Adrenal gland (tissue), 5 donors: ENCODE data around the gene DTX4.

Experiments used
- POLR2A ChIP-seq, 2 donors: fragments of 450-650 bp; IDR thresholded peaks; one replicate each; pipeline ENCODE4 v1.6.1; 2017; ENCODE audit warnings: antibody characterized with exemption in 2 of 2, mild to moderate bottlenecking in 2 of 2, moderate library complexity in 1 of 2
- TF ChIP-seq, protein P1 (sequence below), 6 experiments: fragments of 450-650 bp in 4 of 6; fragments of 200-600 bp in 2 of 6; sonication (generic) in 1 of 6; IDR thresholded peaks; 1 replicate in 5 of 6; 2 replicates in 1 of 6; pipeline versions ENCODE4 v1.5.1 to v1.8.0; 2016 to 2021; ENCODE audit warnings: antibody characterized with exemption in 6 of 6, mild to moderate bottlenecking in 2 of 6, moderate library complexity in 1 of 6
- donor health status: DM: no; HTN: no; CAD: no.

DNA sequence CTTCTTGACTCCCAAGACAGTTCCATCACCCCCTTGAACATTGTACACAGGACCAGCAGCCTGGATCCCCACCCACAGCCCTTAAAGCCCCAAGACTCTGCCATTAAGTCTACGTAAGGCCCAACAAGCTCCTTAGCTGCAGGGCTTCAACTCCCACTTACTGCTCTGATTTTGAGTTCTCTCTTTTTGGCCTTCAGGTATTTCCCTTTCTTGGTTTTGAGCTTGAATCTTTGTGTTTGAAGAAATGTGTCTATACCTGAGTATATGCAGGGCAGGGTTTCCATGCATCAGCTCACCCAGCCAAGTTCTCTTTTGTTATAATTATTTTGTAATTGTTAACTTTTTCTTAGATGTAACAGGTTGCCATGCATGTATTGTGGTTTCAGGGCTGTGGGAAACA is 51.2 kb downstream of the DTX4 start:
- TF ChIP-seq, protein P1, sequence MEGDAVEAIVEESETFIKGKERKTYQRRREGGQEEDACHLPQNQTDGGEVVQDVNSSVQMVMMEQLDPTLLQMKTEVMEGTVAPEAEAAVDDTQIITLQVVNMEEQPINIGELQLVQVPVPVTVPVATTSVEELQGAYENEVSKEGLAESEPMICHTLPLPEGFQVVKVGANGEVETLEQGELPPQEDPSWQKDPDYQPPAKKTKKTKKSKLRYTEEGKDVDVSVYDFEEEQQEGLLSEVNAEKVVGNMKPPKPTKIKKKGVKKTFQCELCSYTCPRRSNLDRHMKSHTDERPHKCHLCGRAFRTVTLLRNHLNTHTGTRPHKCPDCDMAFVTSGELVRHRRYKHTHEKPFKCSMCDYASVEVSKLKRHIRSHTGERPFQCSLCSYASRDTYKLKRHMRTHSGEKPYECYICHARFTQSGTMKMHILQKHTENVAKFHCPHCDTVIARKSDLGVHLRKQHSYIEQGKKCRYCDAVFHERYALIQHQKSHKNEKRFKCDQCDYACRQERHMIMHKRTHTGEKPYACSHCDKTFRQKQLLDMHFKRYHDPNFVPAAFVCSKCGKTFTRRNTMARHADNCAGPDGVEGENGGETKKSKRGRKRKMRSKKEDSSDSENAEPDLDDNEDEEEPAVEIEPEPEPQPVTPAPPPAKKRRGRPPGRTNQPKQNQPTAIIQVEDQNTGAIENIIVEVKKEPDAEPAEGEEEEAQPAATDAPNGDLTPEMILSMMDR (IDR thresholded peaks at IDR 0.05): no peak
- no peak for TF ChIP-seq POLR2A (IDR thresholded peaks at IDR 0.05)
